Measurements from ENCODE around the gene SLC39A13. TPM values are rescaled to one million over a fixed set of nuclear protein-coding genes. Genes with fewer than 3 reads are reported as not detected.

SLC39A13 gene
- total RNA-seq, 1 experiment from 2014 or later = 29.2 TPM

GRCh38 chr11:47449541-47449940, 41.2 kb downstream of the SLC39A13 start:
- no peak overlapping the region for H3K4me2 ChIP-seq (ENCODE audit: insufficient read depth, insufficient read length, low read length)
- H3K4me1 Mint-ChIP-seq = peaks cover 0 to 6% of the 10 kb centered on the region in 2 experiments; a peak in 1 of 4 replicates
- H2BK20ac ChIP-seq (ENCODE audit: low read depth, low read length, poor library complexity, severe bottlenecking) = no peak overlapping the region
- no peak overlapping the region for H2AK5ac ChIP-seq (ENCODE audit: insufficient read length, low read length)
- H4K20me1 ChIP-seq (ENCODE audit: control insufficient read depth, insufficient read depth, insufficient read length) = no peaks in the 10 kb centered on the region
- no peak overlapping the region for H2BK15ac ChIP-seq (ENCODE audit: low read depth, low read length)
- no peak overlapping the region for H3T11ph ChIP-seq (ENCODE audit: low read length)
- no peak overlapping the region for H4K8ac ChIP-seq (replicated peaks; ENCODE audit: insufficient read length, low read depth, low read length)
- H3K27ac Mint-ChIP-seq = no peak overlapping the region
- no peak for DNase-seq
- no peak overlapping the region; the same call in 1 of the 2 replicates for H3K14ac ChIP-seq (ENCODE audit: insufficient read depth, low read length)
- H3K27ac ChIP-seq (ENCODE audit: insufficient read length, low read depth, low read length) = no peak overlapping the region
- no peak overlapping the region for H3K23ac ChIP-seq (ENCODE audit: insufficient read length, low read depth, low read length)
- no peaks in the 10 kb centered on the region for H3K4me1 ChIP-seq (ENCODE audit: insufficient read depth, low read length)
- H4K91ac ChIP-seq (ENCODE audit: insufficient read length, low read depth, low read length) = no peak overlapping the region
- no peaks in the 10 kb centered on the region for H3K36me3 Mint-ChIP-seq (ENCODE audit: insufficient read depth in 1 of 3, low read depth in 3 of 3)
- H2BK120ac ChIP-seq (ENCODE audit: low read depth, low read length, poor library complexity, severe bottlenecking) = no peak overlapping the region
- H2BK5ac ChIP-seq (ENCODE audit: insufficient read length, low read length) = no peak overlapping the region
- no peak overlapping the region for H2AFZ ChIP-seq (ENCODE audit: low read length)
- no peak overlapping the region for H4K5ac ChIP-seq (ENCODE audit: insufficient read length, low read depth, low read length)
- H3K4me3 Mint-ChIP-seq = no peak overlapping the region
- H3K9me3 ChIP-seq (ENCODE audit: control insufficient read depth, low read depth, low read length) = no peaks in the 10 kb centered on the region
- no peaks in the 10 kb centered on the region for H3K23me2 ChIP-seq (ENCODE audit: insufficient read length, low read depth, low read length, poor library complexity, severe bottlenecking)
- no peaks in the 10 kb centered on the region for H3K79me2 ChIP-seq (ENCODE audit: insufficient read depth, low read length)
- no peak overlapping the region for H3K4ac ChIP-seq (ENCODE audit: low read depth, low read length)
- no CpG with 5 or more reads among the region's 8 CpGs for WGBS (ENCODE audit: extremely low coverage, insufficient read length, low lambda C conversion rate)
- no peak for TF ChIP-seq CTCF (conservative IDR thresholded peaks at IDR 0.05)
- H3K18ac ChIP-seq (ENCODE audit: insufficient read length, low read depth, low read length) = no peak overlapping the region
- H3K27me3 ChIP-seq (ENCODE audit: insufficient read depth, low read length) = no peaks in the 10 kb centered on the region
- no peak overlapping the region for H3K9ac ChIP-seq (ENCODE audit: extremely low read depth, insufficient read length, low read length)
- no peaks in the 10 kb centered on the region for H3K79me1 ChIP-seq (ENCODE audit: insufficient read depth, low read depth, low read length, poor library complexity, severe bottlenecking)
- H3K27me3 Mint-ChIP-seq (ENCODE audit: low read depth) = no peaks in the 10 kb centered on the region
- no peak overlapping the region for H3K56ac ChIP-seq (ENCODE audit: insufficient read length, low read depth, low read length)
- H3K9me3 Mint-ChIP-seq = no peaks in the 10 kb centered on the region
- H2BK12ac ChIP-seq (ENCODE audit: insufficient read length, low read depth, low read length) = no peak overlapping the region
